Activated effector memory CD4-positive, alpha-beta T cell treated with anti-CD3 and anti-CD28 coated beads, Interleukin-2, amount 50 U/mL, for 16 hours (primary cell): ENCODE data around the gene SLX1A.
"Not testable (repeated sequence)": the region's sequence is repeated elsewhere in the genome, so short reads cannot be mapped to it uniquely, and the experiment has no call there.

ENCODE experiments used
- DNase-seq: peaks from one replicate; pipeline ENCODE4 v3.0.0-alpha.2; 2020

Gene SLX1A

DNA sequence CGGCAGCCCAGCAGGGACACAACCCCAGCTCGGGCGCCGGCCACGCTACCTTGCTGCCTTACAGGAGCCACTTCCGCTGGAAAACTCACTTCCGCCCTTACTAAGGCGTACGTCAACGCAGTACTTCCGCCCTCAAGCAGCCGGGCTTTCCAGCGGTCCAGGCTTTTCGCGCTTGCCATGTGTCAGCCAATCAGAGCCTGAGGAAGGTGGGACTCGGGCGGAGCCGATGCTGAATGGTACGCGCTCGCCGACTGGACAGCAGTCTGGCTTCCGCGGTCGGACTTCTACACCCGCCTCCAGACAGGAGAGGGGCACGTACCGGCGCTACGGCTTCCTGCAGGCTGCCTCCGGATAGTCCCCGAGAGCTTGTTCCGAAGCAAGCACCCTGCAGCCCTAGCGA lies at the start of gene SLX1A, which contains the start of gene BOLA2B:
SLX1A (plus strand) TSS at position 261 of the 400 bp plus-strand sequence. CDS start 210 bp downstream, outside the sequence.
BOLA2B (minus strand) TSS at position 52 of the 400 bp plus-strand sequence. CDS start 71 bp downstream, outside the sequence.
- not testable (repeated sequence) for DNase-seq

DNA sequence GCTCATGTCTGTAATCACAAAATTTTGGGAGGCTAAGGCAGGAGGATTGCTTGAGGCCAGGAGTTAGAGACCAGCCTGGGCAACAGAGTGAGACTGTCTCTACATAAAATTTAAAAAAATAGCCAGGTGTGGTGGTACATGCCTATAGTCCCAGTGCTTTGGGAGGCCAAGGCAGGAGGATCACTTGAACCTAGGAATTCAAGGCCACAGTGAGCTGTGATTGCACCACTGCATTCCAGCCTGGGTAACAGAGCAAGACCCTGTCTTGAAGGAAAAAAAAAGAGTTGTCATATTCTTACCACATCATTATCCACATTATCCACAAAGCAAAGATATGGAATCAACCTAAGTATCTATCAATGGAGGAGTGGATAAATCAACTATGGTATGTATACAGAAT lies 49.7 kb upstream of the SLX1A start:
- no peak for DNase-seq

DNA sequence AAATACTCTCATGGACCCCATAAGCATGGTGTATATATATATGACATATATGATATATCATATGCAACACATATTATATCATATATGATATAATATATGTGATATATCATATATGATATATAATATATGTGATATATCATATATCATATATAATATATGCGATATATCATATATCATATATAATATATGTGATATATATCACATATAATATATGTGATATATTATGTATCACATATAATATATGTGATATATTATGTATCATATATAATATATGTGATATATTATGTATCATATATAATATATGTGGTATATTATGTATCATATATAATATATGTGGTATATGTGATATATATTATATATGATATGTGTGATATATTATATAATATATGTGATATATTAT lies 48.8 kb upstream of the SLX1A start:
- no peak for DNase-seq

GRCh38 chr16:30145657-30146056 lies 48.0 kb upstream of the SLX1A start:
- no peak for DNase-seq

- DNase-seq, result no peak
Observed at GRCh38 chr16:30147843-30148510, 45.7 kb upstream of the SLX1A start.

DNA sequence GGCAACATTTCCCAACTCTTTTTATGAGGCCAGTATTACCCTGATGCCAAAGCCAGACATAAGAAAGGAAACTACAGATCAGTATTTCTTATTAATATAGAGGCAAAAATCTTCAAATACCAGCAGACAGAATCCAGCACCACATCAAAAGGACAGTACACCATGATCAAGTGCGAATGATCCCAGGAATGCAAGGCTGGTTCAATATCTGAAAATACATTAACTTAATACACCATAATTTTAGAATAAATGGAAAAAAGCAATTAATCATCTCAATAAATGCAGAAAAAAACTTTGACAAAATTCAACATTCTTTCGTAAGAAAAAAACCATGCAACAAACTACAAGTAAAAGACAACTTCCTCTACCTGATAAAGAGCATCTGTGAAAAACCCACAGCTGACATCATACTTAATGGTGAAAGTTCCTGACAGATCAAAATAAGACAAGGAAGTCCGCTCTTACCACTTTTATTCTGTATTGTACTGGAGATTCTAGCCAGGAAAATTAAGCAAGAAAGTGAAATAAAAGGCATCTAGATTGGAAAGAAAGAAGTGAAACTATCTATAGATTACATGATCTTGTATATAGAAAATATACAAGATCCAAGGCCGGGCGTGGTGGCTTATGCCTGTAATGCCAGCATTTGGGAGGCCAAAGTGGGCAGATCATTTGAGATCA lies 44.3 kb upstream of the SLX1A start:
- no peak for DNase-seq

- DNase-seq, result no peak
Observed at GRCh38 chr16:30151091-30151490, 42.6 kb upstream of the SLX1A start.

DNA sequence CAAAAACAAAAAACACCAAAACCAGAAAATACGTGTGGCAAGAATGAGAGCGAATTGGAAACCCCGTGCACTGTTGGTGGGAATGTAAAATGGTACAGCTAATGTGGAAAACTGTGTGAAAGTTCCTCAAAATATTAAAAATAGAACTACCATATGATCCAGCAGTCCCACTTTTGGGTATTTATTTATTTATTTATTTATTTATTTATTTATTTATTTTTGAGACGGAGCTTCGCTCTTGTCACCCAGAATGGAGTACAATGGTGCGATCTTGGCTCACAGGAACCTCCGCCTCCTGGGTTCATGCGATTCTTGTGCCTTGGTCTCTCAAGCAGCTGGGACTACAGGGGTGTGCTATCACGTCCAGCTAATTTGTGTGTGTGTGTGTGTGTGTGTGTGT lies 41.2 kb upstream of the SLX1A start:
- no peak for DNase-seq

DNA sequence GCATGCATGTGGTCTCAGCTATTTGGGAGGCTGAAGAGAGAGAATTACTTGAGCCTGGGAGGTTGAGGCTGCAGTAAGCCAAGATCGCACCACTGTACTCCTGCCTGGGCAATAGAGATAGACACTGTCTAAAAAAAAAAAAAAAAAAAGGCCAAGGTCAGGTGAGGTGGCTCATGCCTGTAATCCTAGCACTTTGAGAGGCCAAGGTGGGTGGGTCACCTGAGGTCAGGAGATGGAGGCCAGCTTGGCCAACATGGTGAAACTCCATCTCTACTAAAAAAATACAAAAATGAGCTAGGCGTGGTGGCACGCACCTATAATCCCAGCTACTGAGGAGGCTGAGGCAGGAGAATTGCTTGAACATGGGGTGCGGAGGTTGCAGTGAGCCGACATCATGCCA lies 38.5 kb upstream of the SLX1A start:
- DNase-seq, result no peak

DNA sequence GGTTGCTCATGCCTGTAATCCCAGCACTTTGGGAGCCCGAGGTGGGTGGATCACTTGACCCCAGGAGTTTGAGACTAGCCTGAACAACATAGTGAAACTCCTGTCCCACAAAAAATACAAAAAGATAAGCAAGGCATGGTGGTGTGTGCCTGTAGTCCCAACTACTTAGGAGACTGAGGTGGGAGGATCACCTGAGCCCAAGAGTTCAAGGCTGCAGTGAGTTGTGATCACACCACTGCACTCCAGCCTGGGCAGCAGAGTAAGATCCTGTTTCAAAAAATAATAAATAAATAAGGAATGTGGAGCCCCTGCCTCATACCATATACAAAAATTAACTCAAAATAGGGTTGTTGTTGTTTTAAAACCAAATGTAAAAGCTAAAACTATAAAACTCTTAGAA lies 36.5 kb upstream of the SLX1A start:
- no peak for DNase-seq

- DNase-seq, result no peak
Observed at GRCh38 chr16:30163538-30163937, 30.1 kb upstream of the SLX1A start.

DNA sequence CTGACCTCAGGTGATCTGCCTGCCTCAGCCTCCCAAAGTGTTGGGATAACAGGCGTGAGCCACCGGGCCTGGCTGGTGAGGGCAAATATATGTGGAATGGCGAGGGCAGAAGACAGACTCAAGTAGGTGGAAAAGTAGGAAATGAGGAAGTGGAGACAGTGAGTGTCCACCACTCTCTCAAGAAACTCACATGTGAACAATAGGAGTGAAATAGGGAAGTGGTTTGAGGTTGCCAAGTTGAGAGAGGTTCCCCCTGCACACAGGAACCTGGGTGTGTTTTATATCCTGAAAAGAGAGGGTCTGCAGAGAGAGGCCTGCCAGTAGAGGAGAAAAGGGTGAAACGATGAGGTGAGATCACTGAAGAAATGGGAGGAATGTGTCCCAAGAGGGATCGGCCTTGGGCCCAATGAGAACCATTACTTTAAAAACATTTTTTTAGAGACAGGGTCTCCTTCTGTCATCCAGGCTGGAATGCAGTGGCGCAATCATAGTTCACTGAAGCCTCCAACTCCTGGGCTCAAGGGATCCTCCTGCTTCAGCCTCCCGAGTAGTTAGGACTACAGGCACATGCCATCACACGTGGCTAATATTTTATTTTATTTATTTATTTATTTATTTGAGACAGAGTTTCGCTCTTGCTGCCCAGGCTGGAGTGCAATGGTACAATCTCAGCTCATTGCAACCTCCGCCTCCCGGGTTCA lies 27.3 kb upstream of the SLX1A start:
- DNase-seq, result no peak

DNA sequence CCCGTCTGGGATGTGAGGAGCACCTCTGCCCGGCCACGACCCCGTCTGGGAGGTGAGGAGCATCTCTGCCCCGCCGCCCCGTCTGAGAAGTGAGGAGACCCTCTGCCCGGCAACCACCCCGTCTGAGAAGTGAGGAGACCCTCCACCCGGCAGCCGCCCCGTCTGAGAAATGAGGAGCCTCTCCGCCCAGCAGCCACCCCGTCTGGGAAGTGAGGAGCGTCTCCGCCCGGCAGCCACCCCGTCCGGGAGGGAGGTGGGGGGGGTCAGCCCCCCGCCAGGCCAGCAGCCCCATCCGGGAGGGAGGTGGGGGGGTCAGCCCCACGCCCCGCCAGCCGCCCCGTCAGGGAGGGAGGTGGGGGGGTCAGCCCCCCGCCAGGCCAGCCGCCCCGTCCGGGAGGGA lies 24.9 kb upstream of the SLX1A start:
- not testable (repeated sequence) for DNase-seq

GRCh38 chr16:30169416-30169815 lies 24.3 kb upstream of the SLX1A start:
- DNase-seq, result not testable (repeated sequence)

DNA sequence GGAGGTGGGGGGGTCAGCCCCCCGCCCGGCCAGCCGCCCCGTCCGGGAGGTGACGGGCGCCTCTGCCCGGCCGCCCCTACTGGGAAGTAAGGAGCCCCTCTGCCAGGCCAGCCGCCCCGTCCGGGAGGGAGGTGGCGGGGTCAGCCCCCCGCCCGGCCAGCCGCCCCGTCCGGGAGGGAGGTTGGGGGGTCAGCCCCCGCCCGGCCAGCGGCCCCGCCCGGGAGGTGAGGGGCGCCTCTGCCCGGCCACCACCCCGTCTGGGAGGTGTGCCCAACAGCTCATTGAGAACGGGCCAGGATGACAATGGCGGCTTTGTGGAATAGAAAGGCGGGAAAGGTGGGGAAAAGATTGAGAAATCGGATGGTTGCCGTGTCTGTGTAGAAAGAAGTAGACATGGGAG lies 23.5 kb upstream of the SLX1A start:
- DNase-seq, result not testable (repeated sequence)

DNA sequence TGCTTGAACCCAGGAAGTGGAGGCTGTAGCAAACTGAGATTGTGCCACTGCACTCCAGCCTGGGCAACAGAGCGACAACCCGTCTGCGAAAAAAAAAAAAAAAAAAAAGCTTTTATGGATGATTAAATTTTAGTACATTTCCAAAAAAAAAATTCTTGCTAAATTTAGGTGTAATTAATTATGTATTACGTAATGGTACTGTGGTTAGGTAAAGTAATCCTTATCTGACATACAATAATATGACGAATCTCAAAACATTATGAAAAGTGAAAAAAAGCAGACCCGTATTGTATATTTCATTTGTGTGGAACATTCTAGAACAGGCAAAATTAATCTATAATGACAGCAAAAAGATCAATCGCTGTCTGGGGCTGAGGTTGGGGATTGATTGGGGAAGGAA lies 20.6 kb upstream of the SLX1A start:
- DNase-seq, result no peak

DNA sequence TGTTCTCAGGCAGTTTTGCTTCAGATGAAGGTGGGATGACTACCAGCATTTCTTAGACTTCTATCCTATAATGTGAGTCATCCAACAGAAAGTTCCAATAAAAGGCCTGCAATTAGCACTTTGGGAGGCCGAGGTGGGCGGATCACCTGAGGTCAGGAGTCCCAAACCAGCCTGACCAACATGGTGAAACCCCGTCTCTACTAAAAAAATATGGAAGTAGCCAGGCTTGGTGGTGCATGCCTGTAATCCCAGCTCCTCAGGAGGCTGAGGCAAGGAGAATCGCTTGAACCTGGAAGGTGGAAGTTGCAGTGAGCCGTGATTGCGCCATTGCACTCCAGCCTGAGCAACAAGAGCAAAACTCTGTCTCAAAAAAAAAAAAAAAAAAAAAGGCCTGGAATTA lies 16.8 kb upstream of the SLX1A start:
- DNase-seq, result not testable (repeated sequence)

GRCh38 chr16:30179195-30179594 lies 14.5 kb upstream of the SLX1A start:
- DNase-seq, result no peak

DNA sequence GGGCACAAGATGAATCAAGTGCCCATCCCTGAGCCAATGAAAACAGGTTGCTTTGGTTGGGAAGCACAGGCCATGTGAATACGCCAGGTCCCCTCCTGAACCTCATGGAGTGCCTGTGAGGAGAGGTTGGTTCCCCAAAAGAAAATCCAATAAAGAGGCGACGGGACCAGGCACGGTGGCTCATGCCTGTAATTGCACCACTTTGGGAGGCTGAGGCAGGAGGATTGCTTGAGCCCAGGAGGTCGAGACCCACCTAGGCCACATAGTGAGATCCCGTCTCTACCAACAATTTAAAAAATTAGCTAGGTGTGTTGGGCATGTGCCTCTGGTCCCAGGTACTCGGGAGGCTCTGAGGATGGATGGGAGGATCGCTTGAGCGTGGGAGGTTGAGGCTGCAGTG lies 13.7 kb upstream of the SLX1A start:
- no peak for DNase-seq

DNA sequence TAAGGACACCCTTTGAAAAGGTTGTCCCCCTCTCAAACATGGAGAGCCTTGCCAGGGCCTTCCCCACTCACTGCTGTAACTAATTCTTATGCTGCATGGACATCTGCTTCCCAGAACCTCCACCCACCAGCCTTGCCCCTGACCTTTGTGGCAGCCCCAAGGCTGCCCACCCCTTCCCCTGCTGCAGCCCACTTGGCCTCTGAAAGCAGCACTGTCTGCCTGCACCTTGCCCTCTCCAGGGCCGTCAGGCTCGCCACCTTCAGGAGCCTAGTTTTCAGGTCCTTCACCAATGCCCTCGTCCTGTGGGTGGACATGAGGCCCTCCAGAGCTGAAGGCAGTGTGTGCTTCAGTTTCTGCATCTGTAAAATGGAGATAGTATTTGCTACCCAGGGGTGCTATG lies 12.9 kb upstream of the SLX1A start:
- DNase-seq, result no peak

- DNase-seq, result peak; percentile 94
Observed at GRCh38 chr16:30183233-30184095, 10.2 kb upstream of the SLX1A start, which contains the start of gene CORO1A. Gene CORO1A, plus strand, starts transcription at chr16:30183602. Its CDS starts 1,608 bp downstream, at chr16:30185210.

DNA sequence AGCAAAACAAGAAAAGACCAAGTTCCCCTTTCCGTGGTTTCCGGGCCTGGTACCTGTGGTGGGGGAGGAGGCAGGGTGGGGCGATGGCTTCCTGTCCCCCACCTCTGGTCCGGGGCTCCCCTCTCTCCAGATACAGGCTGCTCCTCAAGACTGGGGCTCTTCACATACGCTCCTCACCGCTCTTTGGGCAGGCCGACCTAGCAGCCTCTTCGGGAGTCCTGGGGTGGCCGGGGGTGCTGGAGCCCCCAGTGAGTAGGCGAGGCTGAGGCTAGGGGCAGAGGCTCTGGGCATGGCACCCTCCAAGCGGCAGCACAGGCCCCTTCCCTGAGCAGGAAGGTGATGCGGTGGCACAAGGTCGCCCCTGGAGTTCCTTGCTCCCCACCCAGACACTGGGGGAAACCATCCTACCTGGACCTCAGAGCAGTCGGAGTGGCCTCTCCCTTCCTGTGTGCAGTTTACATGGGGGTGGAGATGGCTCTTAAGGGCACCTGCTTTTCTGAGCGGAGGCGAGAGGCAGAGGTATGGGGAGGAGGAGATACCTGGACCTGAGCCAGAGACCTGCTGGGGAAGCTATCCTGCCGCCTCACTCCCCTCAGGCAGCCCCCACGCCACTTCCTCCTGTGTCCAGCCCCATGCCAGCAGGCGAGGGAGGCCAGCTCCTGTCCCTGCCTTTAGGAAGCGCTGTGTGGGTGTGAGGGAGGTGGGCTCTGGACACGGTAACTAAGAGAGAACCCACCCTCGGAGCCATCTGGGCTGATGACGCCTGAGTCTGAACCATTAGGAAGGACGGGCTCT lies 9.4 kb upstream of the SLX1A start:
- peak; percentile 89 for DNase-seq
